Fibroblast of skin of left biceps (primary cell): ENCODE measurements around the gene DYNC2LI1.

Source experiments
- DNase-seq, 2 experiments: peaks; one replicate each; pipeline ENCODE4 v3.0.0-alpha.2; 2013; ENCODE audit warnings: low read depth in 2 of 2

The DYNC2LI1 gene

GRCh38 chr2:43818761-43819160 is 44.9 kb downstream of the DYNC2LI1 start:
- DNase-seq = no peak

GRCh38 chr2:43819491-43820163 is 45.8 kb downstream of the DYNC2LI1 start:
- no peak for DNase-seq

GRCh38 chr2:43822839-43823238 is 49.0 kb downstream of the DYNC2LI1 start:
- no peak for DNase-seq

- DNase-seq = no peak
Measured at GRCh38 chr2:43823751-43824150, 49.9 kb downstream of the DYNC2LI1 start.

- DNase-seq = no peak
Measured at GRCh38 chr2:43824512-43824911, 50.7 kb downstream of the DYNC2LI1 start.

- DNase-seq = no peak
Measured at GRCh38 chr2:43824951-43825493, 51.2 kb downstream of the DYNC2LI1 start.

- no peak for DNase-seq
Measured at GRCh38 chr2:43825841-43826240, 52.0 kb downstream of the DYNC2LI1 start.

GRCh38 chr2:43826305-43827250 is 52.7 kb downstream of the DYNC2LI1 start:
- no peak for DNase-seq

GRCh38 chr2:43831543-43832294 is 57.9 kb downstream of the DYNC2LI1 start:
- DNase-seq = no peak

- DNase-seq = no peak
Measured at GRCh38 chr2:43832457-43832856, 58.6 kb downstream of the DYNC2LI1 start.

- DNase-seq = no peak
Measured at GRCh38 chr2:43837033-43837432, 63.2 kb downstream of the DYNC2LI1 start.

- DNase-seq = no peak
Measured at GRCh38 chr2:43837831-43838559, 64.2 kb downstream of the DYNC2LI1 start.

- no peak for DNase-seq
Measured at GRCh38 chr2:43838560-43839267, 64.9 kb downstream of the DYNC2LI1 start, which contains the start of the genes ABCG5 and ABCG8. ABCG5 (minus strand) TSS chr2:43838839; CDS start chr2:43838679, 160 bp downstream. ABCG8 (plus strand) TSS chr2:43838971; CDS start chr2:43839054, 83 bp downstream.

GRCh38 chr2:43839776-43840564 is 66.1 kb downstream of the DYNC2LI1 start:
- DNase-seq = no peak

GRCh38 chr2:43840965-43841364 is 67.1 kb downstream of the DYNC2LI1 start:
- DNase-seq = no peak

GRCh38 chr2:43841949-43842865 is 68.4 kb downstream of the DYNC2LI1 start:
- DNase-seq = no peak

- no peak for DNase-seq
Measured at GRCh38 chr2:43842866-43843226, 69.0 kb downstream of the DYNC2LI1 start.

- no peak for DNase-seq
Measured at GRCh38 chr2:43845181-43845580, 71.3 kb downstream of the DYNC2LI1 start.
